GM11168 (cell line): ENCODE measurements around the gene SIGLEC5.
"Not testable (repeated sequence)": the region's sequence is repeated elsewhere in the genome, so short reads cannot be mapped to it uniquely, and the experiment has no call there.

Source experiments
- in situ Hi-C: fragments of 300-500 bp; cut with MboI; formaldehyde crosslinking; loops from one replicate; pipeline ENCODE4 v1.12.0; 2022; ENCODE audit warnings: low sequenced_read_pairs; ENCODE audit not compliant: unreplicated experiment

Gene SIGLEC5, protein sequence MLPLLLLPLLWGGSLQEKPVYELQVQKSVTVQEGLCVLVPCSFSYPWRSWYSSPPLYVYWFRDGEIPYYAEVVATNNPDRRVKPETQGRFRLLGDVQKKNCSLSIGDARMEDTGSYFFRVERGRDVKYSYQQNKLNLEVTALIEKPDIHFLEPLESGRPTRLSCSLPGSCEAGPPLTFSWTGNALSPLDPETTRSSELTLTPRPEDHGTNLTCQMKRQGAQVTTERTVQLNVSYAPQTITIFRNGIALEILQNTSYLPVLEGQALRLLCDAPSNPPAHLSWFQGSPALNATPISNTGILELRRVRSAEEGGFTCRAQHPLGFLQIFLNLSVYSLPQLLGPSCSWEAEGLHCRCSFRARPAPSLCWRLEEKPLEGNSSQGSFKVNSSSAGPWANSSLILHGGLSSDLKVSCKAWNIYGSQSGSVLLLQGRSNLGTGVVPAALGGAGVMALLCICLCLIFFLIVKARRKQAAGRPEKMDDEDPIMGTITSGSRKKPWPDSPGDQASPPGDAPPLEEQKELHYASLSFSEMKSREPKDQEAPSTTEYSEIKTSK

DNA sequence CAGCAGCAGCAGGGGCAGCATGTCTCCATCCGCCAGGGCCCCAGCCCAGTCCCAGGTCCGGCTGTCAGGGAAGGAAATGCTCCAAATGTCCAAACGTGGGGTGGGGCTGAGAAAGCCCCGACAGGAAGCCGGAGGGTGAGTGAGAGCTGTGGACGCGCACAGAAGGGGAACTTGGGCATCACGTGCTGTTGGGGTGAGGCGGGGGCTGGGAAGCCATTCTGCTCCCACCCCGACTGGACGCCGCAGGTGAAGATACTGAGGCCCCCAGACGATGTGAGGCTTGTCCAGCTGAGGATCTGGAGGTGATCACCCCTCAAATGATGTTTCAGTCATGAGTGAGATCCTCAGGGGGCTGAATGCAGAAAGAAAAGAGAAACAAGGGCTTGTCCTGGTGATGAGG lies at the start of gene SIGLEC5:
TSS of gene SIGLEC5 (minus strand) at position 87 of the 400 bp plus-strand sequence. CDS start at position 21, 66 bp downstream.
- in situ Hi-C loops, result not testable (repeated sequence)

DNA sequence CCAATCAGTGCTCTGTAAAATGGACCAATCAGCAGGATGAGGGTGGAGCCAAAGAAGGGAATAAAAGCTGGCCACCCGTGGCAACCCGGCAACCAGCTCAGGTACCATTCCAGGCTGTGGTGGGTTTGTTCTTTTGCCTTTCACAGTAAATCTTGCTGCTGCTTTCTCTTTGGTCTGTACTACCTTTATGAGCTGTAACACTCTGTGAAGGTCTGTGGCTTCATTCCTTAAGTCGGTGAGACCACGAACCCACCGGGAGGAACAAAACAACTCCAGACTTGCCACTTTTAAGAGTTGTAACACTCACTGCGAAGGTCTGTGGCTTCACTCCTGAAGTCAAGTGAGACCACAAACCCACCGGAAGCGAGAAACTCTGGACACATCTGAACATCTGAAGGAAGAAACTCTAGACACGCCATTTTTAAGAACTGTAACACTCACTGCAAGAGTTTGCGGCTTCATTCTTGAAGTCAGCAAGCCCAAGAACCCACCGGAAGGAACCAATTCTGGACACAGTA lies 46.4 kb upstream of the SIGLEC5 start:
- in situ Hi-C loops, result no loop called here

DNA sequence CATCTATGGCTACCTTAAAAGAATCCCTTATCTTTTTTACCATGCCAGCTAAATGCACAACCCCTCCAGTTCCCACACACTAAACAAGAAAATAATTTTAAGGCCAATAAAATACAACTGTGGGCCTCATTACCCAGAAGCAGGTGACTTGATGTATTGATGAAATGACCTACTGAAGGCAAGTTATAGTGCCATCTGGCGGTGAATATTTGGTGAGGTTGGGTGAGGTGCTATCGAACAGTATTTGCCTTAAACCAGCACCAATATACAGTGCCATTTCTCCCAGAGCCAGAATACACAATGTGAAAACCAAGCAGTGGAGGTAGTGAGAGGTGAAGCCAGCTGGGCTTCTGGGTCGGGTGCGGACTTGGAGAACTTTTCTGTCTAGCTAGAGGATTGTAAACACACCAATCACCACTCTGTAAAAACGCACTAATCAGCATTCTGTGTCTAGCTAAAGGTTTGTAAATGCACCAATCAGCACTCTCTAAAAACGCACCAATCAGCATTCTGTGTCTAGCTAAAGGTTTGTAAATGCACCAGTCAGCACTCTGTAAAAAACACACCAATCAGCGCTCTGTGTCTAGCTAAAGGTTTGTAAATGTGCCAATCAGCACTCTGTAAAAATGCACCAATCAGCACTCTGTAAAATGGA lies 45.8 kb upstream of the SIGLEC5 start:
- in situ Hi-C loops, result not testable (repeated sequence)

DNA sequence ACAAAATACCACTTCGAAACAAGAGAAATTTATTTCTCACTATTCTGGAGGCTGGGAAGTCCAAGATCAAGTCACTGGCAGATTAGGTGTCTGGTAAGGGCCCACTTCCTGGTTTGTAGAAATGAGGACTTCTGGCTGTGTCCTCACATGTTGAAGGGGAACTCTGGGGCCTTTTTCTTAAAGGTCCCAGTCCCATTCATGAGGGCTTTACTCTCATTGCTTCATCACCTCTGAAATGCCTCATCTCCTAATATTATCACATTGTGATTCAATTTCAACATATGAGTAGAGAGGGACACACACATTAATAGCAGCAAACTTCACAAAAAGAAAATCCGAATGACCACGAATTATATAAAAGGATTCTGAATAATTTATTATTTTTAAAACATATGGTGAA lies 38.0 kb upstream of the SIGLEC5 start:
- in situ Hi-C loops, result loop anchor here (10.0 kb wide), 1 partner anchor 333 kb away; no protein-coding TSS in a partner anchor

DNA sequence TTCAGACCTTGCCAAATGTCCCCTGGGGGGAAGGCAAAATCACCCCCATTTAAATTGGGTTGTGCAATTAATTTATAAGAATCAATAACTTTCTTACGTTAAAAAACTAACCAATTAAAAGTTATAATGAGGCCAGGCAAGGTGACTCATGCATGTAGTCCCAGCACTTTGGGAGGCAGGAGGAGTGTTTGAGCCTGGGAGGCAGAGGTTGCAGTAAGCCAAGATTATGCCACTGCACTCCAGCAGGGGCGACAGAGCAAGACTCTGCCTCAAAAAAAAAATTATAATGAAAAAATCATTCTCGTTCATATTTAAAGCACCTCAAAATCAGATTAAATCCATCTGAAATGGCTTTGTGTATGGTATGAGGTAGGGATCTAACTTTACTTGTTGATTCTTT lies 34.8 kb upstream of the SIGLEC5 start:
- in situ Hi-C loops, result loop anchor here (10.0 kb wide), 1 partner anchor 330 kb away; no protein-coding TSS in a partner anchor

DNA sequence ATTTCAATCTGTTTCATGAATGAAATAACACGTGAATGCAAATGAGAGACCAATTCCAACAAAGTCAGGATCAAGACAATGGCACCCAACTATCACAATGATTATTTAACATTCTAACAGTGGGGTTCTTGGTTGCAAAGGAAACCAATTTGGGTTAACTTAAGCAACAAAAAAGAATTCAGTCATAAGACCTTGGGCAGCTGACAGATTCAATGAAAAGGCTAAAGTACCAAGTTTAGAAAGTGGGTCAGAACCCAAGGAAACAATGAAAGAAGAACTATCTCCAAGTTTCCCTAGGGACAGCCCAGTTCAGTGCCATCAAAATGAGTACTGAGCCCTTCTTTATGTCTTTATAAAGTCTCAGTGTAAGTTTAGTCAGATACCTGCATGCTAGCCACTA lies 33.9 kb upstream of the SIGLEC5 start:
- in situ Hi-C loops, result loop anchor here (10.0 kb wide), 1 partner anchor 329 kb away; no protein-coding TSS in a partner anchor

DNA sequence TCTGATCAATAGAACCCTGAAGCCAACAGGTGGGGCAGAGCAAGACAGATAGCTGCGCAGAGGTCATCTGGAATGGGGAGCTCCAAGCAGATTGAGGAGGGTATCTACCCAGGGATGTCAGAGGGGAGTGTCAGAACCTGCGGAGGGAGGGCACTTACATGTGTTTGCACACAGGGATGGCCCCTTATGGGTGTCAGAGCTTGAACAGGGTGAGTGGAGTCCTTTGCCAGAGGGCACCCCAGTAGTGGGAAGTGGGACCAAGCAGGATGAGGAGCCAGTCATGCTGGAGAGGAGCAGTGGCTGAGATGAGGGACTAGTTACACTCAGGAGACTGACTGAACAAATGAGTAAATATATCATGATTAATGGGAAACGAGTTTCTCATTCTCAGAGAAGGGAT lies 33.4 kb upstream of the SIGLEC5 start:
- in situ Hi-C loops, result loop anchor here (10.0 kb wide), 1 partner anchor 329 kb away; no protein-coding TSS in a partner anchor

DNA sequence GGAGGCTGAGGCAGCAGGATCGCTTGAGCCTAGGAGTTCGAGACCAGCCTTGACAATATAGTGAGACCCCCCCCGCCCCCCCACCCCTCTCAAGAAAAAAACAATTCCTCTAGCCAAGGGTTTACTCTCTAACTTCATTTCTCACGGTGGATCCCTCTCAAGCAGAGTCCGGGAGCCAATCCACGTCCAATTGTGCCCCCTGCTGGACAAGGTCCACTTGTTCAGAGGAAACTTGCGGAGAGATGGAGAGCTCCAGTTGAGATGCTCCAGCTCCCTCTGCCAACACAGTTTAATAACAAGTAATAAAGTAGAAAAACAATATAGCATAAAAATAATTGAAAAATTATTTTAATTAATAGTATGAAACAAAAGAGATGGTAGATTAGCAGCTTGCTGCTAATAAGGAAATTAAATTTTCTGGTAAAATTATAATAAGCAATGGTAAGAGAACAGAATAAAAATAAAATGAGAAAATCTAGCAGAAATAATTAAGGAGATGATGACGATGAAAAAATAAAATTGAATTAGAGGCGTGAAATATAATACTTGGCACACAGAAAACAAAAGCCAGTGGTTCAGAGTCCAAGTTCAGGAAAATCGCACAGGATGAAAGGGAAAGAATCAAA lies 30.9 kb upstream of the SIGLEC5 start:
- in situ Hi-C loops, result loop anchor here (10.0 kb wide), 1 partner anchor 326 kb away; no protein-coding TSS in a partner anchor

DNA sequence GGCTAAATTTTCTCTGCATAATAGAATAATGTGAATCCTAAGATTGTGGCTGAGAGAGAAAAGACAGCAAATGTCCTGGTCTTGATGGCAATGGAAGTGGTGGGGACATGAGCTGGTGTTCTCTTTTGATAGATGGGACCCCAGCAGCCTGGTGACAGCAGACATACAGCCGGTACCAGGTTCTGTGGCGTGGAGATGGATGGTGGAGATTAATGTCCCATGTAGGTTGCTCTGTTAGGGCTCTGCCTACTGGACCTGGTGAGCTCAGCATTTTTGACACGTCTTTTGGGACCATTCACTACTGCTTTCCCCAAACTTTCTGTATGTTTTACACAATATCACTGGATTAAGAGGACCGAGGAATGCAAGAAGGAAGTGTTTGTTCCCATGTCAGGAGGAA lies 24.6 kb upstream of the SIGLEC5 start:
- in situ Hi-C loops, result loop anchor here (5.0 kb wide), 1 partner anchor 182 kb away; no protein-coding TSS in a partner anchor

DNA sequence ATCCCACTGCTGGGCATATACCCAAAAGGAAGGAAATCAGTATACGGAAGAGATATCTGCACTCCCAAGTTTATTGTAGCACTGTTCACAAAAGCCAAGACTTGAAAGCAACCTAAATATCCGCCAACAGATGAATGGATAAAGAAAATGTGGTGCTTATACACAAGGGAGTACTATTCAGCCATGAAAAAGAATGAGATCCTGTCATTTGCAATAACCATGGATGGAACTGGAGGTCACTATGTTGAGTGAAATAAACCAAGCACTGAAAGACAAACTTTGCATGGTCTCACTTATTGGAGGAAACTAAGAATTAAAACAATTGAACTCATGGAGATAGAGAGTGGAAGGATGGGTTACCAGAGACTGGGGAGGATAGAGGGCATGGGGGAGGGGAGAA lies 23.0 kb upstream of the SIGLEC5 start:
- in situ Hi-C loops, result loop anchor here (5.0 kb wide), 1 partner anchor 181 kb away; no protein-coding TSS in a partner anchor

DNA sequence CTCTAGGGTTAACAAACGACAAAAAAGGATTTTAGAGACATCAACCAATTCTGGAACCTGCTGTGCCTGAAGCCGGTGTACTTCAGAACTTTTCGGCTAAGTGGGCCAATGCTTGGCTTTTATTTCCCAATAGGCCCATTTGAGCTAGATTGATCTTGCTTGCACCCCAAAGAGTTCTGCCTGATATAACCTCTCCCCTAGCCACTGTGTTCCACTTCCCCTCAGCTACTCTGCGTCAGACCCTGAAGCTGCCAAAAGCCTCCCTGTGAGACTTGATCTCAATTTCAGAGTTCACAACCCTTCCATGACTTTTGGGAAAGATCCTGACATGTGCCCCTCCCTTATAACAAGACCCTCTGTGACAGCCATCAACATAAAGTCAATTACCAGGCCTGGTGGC lies 22.1 kb upstream of the SIGLEC5 start:
- in situ Hi-C loops, result loop anchor here (5.0 kb wide), 1 partner anchor 180 kb away; no protein-coding TSS in a partner anchor

DNA sequence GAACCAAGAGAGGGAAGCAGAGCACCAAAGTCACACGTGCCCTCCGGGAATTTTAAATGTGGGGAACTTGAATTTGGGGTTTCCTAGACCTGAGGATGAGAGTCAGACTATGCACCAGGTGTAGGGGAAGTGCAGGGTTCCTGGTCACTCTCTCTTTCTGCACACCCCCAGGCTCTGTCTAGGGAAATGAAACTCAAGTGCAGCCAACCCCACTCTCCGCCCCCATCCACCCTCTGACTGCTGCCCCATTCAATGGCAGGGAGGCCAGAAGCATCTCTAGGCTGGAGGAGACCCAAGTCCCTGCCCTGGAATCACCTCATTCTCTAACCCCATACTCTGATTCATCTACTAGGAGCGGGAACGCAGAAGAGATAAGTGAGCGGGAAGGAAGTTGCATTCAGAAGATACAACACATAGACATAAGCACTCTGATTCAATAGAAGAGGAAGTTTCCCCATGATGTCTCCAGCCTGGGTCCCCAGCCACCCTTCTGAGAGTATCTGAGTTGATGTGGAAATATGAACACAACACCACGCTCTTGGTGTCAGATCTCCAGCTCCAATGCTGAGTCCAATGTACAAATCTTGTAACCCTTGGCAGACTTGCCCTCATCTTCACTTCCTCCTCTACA lies 21.1 kb upstream of the SIGLEC5 start:
- in situ Hi-C loops, result loop anchor here (5.0 kb wide), 1 partner anchor 179 kb away; no protein-coding TSS in a partner anchor

DNA sequence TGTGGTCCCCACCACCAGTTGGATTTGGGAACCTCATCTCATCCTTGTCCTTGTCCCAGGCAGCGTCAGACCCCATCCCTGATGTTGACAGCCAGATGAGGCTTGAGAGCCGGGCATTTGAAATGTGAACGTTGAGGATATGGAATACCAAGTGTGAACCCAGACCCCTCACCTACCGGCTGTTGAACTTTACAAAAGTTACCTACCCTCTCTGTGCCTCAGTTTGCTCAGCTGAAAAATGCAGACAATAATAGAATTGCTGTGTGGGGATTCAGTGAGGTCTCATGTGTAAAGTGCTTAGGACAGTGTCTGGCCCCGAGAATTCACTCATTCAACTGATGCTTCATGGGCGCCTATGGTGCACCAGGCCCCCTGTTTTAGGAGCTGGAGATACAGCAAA lies 17.1 kb upstream of the SIGLEC5 start:
- in situ Hi-C loops, result no loop called here

DNA sequence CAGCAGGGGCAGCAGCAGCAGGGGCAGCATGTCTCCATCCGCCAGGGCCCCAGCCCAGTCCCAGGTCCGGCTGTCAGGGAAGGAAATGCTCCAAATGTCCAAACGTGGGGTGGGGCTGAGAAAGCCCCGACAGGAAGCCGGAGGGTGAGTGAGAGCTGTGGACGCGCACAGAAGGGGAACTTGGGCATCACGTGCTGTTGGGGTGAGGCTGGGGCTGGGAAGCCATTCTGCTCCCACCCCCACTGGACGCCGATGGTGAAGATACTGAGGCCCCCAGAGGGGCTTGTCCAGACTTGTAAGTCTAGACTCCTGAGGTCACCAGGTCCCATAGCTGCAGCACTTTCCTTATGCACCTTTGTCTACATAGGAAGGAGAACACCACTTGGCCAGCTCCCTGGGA lies 16.5 kb upstream of the SIGLEC5 start, which contains the start of gene SIGLEC14:
TSS of gene SIGLEC14 (minus strand) at position 96 of the 400 bp plus-strand sequence. CDS start at position 30, 66 bp downstream.
- in situ Hi-C loops, result not testable (repeated sequence)

DNA sequence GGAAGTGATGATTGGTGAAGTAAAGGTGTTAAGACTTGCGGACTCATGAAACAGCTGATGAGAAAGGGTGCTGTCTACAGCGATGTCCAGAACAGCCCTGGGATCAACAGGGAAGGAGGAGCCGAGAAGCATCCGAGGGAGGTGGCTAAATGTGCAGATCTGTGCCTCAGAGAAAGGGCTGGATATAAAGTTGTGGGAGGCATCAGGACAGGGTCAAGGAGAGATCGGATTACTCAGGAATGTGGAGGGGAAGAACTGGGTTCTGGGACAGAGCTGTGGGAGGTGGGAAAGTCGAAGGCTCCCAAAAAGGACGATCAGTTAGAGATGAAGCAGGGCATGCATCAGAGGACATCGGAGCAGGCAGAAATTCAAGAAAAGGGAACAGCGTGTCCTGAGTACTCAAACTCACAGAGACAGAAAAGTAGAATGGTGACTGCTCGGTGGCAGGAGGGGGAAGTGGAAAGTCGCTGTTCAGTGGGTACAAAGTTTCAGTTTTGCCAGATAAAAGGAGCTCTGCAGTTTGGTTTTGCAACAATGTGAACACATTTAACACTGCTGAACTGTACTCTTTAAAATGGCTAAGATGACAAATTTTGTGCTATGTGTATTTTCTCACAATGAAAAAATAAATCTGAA lies 14.6 kb upstream of the SIGLEC5 start:
- in situ Hi-C loops, result no loop called here

DNA sequence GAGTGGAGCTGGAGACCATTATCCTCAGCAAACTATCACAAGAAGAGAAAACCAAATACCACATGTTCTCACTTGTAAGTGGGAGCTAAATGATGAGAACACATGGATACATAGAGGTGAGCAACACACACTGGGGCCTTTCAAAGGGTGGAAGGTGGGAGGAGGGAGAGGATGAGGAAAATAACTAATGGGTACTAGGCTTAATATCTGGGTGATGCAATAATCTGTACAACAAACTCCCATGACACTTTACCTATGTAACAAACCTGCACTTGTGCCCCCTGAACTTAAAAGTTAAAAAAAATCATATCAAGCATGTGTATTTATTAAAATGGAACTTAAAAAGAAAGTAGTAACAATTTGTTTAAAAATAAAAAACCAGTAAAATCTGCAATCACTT lies 11.4 kb upstream of the SIGLEC5 start:
- in situ Hi-C loops, result no loop called here

DNA sequence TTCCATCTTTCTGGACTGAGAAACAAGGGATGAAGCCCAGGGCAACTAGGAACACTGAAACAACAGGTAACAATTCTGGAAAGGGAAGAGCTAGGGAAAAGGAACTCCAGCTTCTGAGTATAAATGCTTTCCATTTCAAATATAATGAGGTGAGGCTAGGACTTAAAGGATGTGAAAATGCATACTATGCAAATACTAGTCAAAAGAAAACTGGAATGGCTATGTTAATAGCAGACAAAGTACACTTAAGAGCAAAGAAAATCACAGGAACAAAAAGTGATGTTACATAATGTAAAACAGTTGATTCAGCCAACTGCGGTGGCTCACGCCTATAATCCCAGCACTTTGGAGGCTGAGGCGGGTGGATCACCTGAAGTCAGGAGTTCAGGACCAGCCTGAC lies 10.2 kb upstream of the SIGLEC5 start:
- in situ Hi-C loops, result no loop called here

DNA sequence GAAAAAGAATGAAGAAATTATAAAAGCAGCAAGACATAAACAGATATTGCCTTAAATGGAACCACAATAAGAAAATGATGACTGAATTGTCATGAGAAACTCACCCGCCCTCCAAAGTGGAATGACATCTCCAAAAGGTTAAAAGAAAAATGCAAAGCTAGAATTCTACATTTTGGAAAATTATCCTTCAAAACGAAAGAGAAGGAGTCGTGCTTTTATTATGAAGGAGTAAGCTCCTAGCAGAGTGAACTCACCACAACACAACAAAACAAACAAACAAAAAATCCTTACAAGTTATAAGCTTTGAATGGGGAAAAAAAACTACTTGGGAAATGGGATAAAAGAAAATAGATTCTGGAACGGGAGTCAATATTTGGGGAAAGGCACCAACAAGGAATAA lies 9.7 kb upstream of the SIGLEC5 start:
- in situ Hi-C loops, result no loop called here

DNA sequence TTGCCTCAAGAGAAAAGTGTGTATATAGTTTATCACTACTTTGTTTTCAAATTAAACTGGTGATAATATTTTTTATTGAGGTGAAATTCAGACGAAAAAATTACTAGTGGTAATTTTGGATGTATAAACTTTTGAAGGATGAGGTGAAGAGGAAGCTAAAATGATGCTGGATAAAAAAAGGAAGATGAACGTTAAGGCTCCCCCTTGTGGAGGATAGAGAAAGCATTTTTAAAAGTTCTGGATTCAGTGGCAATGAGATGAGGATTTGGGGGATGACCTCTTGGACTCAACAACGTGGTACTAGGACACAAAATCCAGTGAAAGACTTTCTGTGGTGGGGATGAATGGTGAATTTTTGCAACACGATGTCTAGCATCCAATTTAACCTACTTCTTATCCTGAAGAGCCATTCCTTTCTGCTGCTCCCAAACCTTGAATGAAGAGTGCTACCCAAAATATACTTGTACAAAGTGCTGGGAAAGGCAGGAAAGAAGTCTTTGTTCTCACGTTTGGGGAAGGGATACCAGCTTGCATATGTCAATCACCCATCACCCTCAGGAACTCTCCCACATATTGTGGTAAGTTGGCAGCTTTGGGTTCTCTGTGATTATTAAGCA lies 7.3 kb upstream of the SIGLEC5 start:
- in situ Hi-C loops, result no loop called here
